Measurements from ENCODE around the gene SKI.

The SKI gene

GRCh38 chr1:2210786-2211185, 17.3 kb upstream of the SKI start:
- DNase-seq: no peak

DNA sequence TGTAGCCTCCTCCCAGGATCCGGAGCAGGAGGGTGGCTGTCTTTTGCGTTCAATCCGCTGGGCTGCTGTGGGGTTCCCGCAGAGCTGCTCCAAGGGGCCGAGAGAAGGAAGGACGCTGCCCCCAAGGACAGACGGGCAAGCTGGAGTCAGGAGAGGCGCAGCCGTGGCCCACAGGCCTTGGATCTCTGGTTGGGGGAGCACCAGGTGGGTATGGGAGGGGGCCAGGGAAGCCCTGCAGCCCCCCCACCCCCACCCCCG, 15.9 kb upstream of the SKI start:
- no peak for DNase-seq

DNA sequence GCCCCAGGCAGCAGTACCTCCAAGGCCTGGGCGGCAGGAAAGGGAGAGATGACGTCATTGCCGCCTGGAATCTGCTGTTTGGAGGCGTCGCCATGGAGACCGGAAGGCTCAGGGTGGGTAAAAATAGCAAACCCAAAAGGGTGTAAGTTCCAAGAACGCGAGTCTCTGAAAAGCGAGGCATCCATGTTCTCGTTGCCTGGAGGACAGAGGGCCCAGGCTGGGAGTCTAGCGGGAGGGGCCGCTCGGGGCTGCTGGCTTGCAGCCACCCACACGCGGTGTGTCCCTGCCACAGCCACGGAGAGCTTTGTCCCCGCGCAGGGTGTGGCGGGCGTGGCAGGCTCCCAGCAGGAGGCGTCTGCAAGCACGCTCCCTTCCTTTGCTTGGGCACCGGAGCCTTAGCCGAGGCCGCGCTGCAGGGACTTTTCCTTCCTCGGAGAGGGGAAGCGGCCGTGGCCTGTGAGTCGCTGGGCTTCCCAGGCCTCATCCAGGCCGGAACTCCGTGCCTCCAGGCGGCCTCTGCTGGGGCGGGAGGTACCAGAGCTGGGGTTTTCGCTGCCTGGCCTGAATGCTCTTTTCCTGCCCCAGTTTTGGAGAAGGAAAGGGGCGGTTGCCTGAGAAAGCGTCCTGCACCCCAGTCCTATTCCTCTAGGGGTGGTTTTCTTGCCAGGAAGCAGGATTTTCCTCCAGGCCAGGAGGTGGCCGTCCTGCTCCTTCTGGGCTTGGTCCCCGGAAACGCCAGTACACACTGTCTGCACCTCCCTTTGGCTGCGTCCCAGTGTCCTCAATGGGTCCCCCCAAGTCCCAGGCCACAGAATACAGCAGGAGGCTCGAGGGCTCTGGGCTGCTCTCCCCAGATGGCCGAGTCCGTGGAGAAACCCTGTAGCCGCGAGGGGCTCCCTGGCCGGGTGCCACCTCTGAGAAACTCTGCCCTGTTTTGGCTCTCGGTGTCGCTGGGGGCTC, 15.3 kb upstream of the SKI start:
- peak; percentile 46 for DNase-seq

DNA sequence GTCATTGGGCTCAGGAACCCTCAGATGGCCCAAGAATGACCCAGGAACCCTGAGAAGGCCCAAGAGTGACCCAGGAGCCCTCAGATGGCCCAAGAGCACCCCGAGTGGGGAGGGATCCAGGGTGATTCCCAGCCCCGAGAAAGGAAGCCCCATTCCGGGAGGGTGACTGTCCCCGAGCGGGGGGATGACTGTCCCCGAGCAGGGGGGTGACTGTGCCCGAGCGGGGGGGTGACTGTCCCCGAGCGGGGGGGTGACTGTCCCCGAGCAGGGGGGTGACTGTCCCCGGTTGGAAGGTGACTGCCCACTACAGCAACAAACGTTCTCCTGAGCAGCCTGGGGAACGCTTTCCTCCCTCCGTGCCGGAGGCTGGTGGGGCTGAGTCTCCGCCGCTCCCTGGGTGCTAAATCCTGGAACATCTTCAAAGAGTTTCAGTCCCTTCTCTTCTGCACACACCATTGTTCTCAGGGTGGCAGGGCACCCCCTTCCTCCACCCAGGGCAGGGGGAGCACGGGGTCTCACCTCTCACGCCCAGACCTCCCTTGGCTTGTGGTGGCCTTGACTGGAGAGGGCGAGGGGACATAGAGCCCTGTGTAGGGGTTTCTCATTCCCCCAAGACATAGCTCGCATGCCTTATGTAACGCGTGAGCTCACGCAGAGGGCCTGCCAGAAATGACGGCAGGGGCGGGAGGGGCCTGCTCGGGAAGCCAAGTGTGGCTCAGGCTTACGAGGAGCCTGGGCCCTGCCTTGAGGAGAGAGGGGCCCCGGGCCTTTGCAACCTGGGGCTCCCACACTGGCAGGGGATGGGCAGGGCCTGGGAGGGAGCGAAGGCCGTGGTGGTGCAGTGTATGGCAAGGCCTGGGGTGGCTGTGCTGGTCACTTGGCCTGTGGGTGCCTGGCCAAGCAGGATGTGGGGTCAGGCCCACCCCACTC, 14.3 kb upstream of the SKI start:
- DNase-seq: no peak

GRCh38 chr1:2214541-2215241, 13.4 kb upstream of the SKI start:
- no peak for DNase-seq

- no peak for DNase-seq
These were observed 12.8 kb upstream of the SKI start for GRCh38 chr1:2215329-2215728.

GRCh38 chr1:2215909-2216766, 12.0 kb upstream of the SKI start:
- no peak for DNase-seq

GRCh38 chr1:2216767-2217058, 11.4 kb upstream of the SKI start:
- no peak for DNase-seq

- DNase-seq: no peak
These were observed 6.8 kb upstream of the SKI start for GRCh38 chr1:2221271-2221670.

- DNase-seq: no peak
These were observed 3.9 kb upstream of the SKI start for GRCh38 chr1:2224170-2224584.

GRCh38 chr1:2224631-2225428, 3.3 kb upstream of the SKI start:
- no peak for DNase-seq

GRCh38 chr1:2226525-2227345, 1.4 kb upstream of the SKI start:
- no peak for DNase-seq

GRCh38 chr1:2227346-2228156, 568 bp upstream of the SKI start:
- DNase-seq: peak; percentile 96

GRCh38 chr1:2228694-2229036, 546 bp downstream of the SKI start:
- no peak for DNase-seq

DNA sequence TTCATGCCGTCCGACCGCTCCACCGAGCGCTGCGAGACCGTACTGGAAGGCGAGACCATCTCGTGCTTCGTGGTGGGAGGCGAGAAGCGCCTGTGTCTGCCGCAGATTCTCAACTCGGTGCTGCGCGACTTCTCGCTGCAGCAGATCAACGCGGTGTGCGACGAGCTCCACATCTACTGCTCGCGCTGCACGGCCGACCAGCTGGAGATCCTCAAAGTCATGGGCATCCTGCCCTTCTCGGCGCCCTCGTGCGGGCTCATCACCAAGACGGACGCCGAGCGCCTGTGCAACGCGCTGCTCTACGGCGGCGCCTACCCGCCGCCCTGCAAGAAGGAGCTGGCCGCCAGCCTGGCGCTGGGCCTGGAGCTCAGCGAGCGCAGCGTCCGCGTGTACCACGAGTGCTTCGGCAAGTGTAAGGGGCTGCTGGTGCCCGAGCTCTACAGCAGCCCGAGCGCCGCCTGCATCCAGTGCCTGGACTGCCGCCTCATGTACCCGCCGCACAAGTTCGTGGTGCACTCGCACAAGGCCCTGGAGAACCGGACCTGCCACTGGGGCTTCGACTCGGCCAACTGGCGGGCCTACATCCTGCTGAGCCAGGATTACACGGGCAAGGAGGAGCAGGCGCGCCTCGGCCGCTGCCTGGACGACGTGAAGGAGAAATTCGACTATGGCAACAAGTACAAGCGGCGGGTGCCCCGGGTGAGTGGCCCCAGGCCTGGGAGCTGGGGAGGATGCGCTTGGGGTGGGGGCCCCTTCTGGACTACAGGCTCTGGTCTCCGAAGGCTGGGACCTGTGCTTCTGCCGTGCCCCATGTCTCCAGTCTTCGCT, 1.1 kb downstream of the SKI start:
- peak; percentile 55 for DNase-seq

DNA sequence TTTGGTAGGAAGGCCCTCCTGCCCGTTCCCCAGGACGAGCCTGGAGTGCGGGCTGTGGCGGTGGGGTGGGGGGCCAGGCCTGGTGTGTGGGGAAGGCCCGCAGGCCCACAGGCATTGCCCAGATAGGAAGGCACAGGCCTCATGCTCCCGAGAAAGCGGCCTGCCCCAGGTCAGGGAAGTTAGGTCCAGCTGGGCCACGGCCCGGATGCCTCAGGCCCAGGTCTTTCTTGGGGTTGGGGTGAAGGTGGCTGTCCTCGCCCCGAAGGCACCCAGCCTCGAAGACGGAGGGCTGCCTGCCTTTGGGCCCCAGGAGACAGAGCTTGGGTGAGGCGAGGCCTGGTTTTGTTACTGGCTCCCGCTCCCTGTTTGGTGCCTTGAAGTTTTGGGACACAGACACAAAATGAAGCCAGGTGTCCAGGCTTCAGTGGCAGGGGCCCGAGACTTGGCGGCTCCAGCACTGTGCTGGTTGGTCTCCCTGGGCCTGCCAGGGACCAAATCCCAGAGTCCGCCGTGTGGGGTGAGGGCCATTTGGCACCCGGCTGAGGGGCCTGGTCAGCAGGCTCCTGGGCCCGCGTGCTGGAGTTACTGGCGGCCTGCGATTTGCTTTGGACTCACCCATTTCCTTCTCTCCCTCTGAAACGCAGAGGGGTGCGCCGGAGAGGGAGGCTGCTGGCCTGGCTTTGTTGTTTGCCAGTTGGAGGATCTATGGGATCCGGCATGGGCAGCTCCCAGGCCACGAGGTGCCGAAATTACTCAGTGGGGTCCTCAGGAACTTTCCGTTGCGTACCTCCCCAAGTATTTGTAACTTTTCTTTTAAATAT, 2.0 kb downstream of the SKI start:
- DNase-seq: no peak

GRCh38 chr1:2230781-2231531, 2.8 kb downstream of the SKI start:
- DNase-seq: peak; percentile 40

Measured in stimulated activated CD4-positive, alpha-beta T cell treated with anti-CD3 and anti-CD28 coated beads, Interleukin-1b, Interleukin-23, amount 100 ng/mL, for 48 hours (primary cell).